HepG2 (cell line): Measurements from ENCODE around the gene RHOT1. TPM values are rescaled to one million over a fixed set of nuclear protein-coding genes. Genes with fewer than 3 reads are reported as not detected.

Experiments
- ATAC-seq: fragments of 200-7000 bp; cut with Tn5 transposase; 3 replicates; pipeline ENCODE4 v1.9.1; 2020; ENCODE audit warnings: mild to moderate bottlenecking, moderate library complexity
- BruUV-seq: library from RNA; stranded (reverse); fragments of 400-500 nt; replicated peaks from 2 replicates; lab custom pipeline; 2021; lab: Mats Ljungman, UMichigan
- CTCF ChIA-PET: fragments of 300-600 bp; formaldehyde crosslinking; extraction: SDS; loops from one replicate; lab custom pipeline; 2021; ENCODE audit warnings: low total read pairs, inconsistent platforms, low intra/inter-chr PET ratio; lab: Yijun Ruan, JAX
- POLR2A ChIA-PET: fragments of 350-600 bp; sonication (Branson Sonifier 250); formaldehyde crosslinking; loops from one replicate; lab custom pipeline; 2020; ENCODE audit warnings: antibody characterized with exemption, inconsistent platforms; lab: Yijun Ruan, JAX
- DNase-seq: peaks from one replicate; pipeline ENCODE4 v3.0.0-alpha.2; 2015; ENCODE audit warnings: low spot score
- FAIRE-seq: peaks from 3 replicates; lab custom pipeline; 2011; peaks lifted over from hg19 to GRCh38; lab: Jason Lieb, UNC
- H2AFZ ChIP-seq: one replicate; pipeline ENCODE4 v1.6.1; 2011; ENCODE audit warnings: low read length, inconsistent platforms
- H3K27ac ChIP-seq: fragments of 300-600 bp; 3 replicates; pipeline ENCODE4 v1.8.0; 2011; ENCODE audit warnings: mixed run types, mild to moderate bottlenecking, mixed read lengths, low read length, inconsistent platforms; ENCODE audit not compliant: insufficient read depth; ENCODE audit errors: extremely low read length
- H3K27me3 ChIP-seq, 2 experiments: fragments of 200-600 bp in 1 of 2; 2 replicates in 1 of 2; 3 replicates in 1 of 2; pipeline versions ENCODE4 v1.6.0 to v1.8.0; 2011; ENCODE audit warnings: low read length in 2 of 2, mild to moderate bottlenecking in 2 of 2, moderate library complexity in 2 of 2, inconsistent platforms in 1 of 2; ENCODE audit not compliant: insufficient read depth in 2 of 2, control insufficient read depth in 1 of 2
- H3K36me3 ChIP-seq, 2 experiments: fragments of 200-600 bp in 1 of 2; replicated peaks in 1 of 2; 2 replicates in 1 of 2; 3 replicates in 1 of 2; pipeline versions ENCODE4 v1.5.1 to v1.8.0; 2011; ENCODE audit warnings: low read length in 2 of 2, inconsistent platforms in 1 of 2; ENCODE audit not compliant: insufficient read depth in 2 of 2, control insufficient read depth in 1 of 2
- H3K4me1 ChIP-seq: 2 replicates; pipeline ENCODE4 v1.5.1; 2012; ENCODE audit warnings: low read length, inconsistent platforms; ENCODE audit not compliant: insufficient read depth
- H3K4me2 ChIP-seq: 2 replicates; pipeline ENCODE4 v1.6.0; 2011; ENCODE audit warnings: low read depth, low read length, inconsistent platforms
- H3K4me3 ChIP-seq, 3 experiments: fragments of 200-600 bp in 1 of 3; sonication (generic), shearing (Covaris generic) in 1 of 3; replicated peaks in 1 of 3; 2 replicates each; pipeline ENCODE4 v1.5.1; 2011 to 2016; ENCODE audit warnings: low read length in 3 of 3, inconsistent platforms in 2 of 3, low read depth in 2 of 3, mild to moderate bottlenecking in 2 of 3, control low read depth in 1 of 3, mixed read lengths in 1 of 3; ENCODE audit not compliant: insufficient read depth in 1 of 3
- H3K79me2 ChIP-seq: one replicate; pipeline ENCODE4 v1.6.1; 2011; ENCODE audit warnings: low read length, inconsistent platforms; ENCODE audit not compliant: insufficient read depth
- H3K9ac ChIP-seq: 2 replicates; pipeline ENCODE4 v1.6.0; 2011; ENCODE audit warnings: mild to moderate bottlenecking, low read depth, low read length, inconsistent platforms; ENCODE audit not compliant: insufficient read depth
- H3K9me3 ChIP-seq: 2 replicates; pipeline ENCODE4 v1.5.1; 2012; ENCODE audit warnings: mild to moderate bottlenecking, low read length
- H4K20me1 ChIP-seq: 2 replicates; pipeline ENCODE4 v1.6.0; 2011; ENCODE audit warnings: inconsistent platforms, mild to moderate bottlenecking, low read length, moderate library complexity; ENCODE audit not compliant: insufficient read depth
- BATF2 ChIP-seq: sonication (generic); formaldehyde crosslinking; IDR thresholded peaks from 2 replicates; pipeline ENCODE4 v1.8.0; 2022; ENCODE audit warnings: mild to moderate bottlenecking, missing genetic modification reagents, moderate library complexity
- HHEX ChIP-seq: IDR thresholded peaks from 2 replicates; pipeline ENCODE4 v1.6.1; 2016; ENCODE audit warnings: control low read depth
- IKZF1 ChIP-seq: fragments of 450-650 bp; IDR thresholded peaks from 2 replicates; pipeline ENCODE4 v1.7.1; 2016
- KDM4B ChIP-seq: sonication (generic); formaldehyde crosslinking; IDR thresholded peaks from 2 replicates; pipeline ENCODE4 v1.4.0; 2020; ENCODE audit warnings: missing genetic modification reagents
- KDM5B ChIP-seq: sonication (generic); formaldehyde crosslinking; IDR thresholded peaks from 2 replicates; pipeline ENCODE4 v1.4.0; 2020; ENCODE audit warnings: missing genetic modification reagents, mild to moderate bottlenecking, borderline replicate concordance
- NKX3-1 ChIP-seq: sonication (generic); formaldehyde crosslinking; IDR thresholded peaks from 2 replicates; pipeline ENCODE4 v1.5.0; 2020; ENCODE audit warnings: missing genetic modification reagents
- RBM39 ChIP-seq: fragments of 200-400 bp; formaldehyde crosslinking; IDR thresholded peaks from one replicate; pipeline ENCODE4 v1.6.1; 2018; ENCODE audit warnings: antibody characterized with exemption, mild to moderate bottlenecking, low read depth, low read length; ENCODE audit not compliant: poor library complexity, severe bottlenecking
- XBP1 ChIP-seq: sonication (generic); formaldehyde crosslinking; IDR thresholded peaks from 2 replicates; pipeline ENCODE4 v1.5.0; 2020; ENCODE audit warnings: missing genetic modification reagents
- ZBTB38 ChIP-seq: sonication (generic); formaldehyde crosslinking; IDR thresholded peaks from 2 replicates; pipeline ENCODE4 v1.5.1; 2020; ENCODE audit warnings: mild to moderate bottlenecking, missing genetic modification reagents
- ZNF343 ChIP-seq: sonication (generic); formaldehyde crosslinking; IDR thresholded peaks from 2 replicates; pipeline ENCODE4 v1.4.0; 2020; ENCODE audit warnings: mild to moderate bottlenecking, missing genetic modification reagents
- ZNF460 ChIP-seq: sonication (generic); formaldehyde crosslinking; IDR thresholded peaks from 2 replicates; pipeline ENCODE4 v1.5.1; 2020; ENCODE audit warnings: missing genetic modification reagents, mild to moderate bottlenecking, borderline replicate concordance
- ZNF556 ChIP-seq: sonication (generic); formaldehyde crosslinking; IDR thresholded peaks from 2 replicates; pipeline ENCODE4 v1.4.0; 2020; ENCODE audit warnings: mild to moderate bottlenecking, missing genetic modification reagents, borderline replicate concordance
- ZNF691 ChIP-seq: sonication (generic); formaldehyde crosslinking; IDR thresholded peaks from 2 replicates; pipeline ENCODE4 v1.4.0; 2020; ENCODE audit warnings: missing genetic modification reagents, low read depth, mild to moderate bottlenecking, borderline replicate concordance
- ZNF766 ChIP-seq: sonication (generic); formaldehyde crosslinking; IDR thresholded peaks from 2 replicates; pipeline ENCODE4 v1.5.0; 2020; ENCODE audit warnings: missing genetic modification reagents, borderline replicate concordance
- ZNF782 ChIP-seq: sonication (generic); formaldehyde crosslinking; IDR thresholded peaks from 2 replicates; pipeline ENCODE4 v1.4.0; 2020; ENCODE audit warnings: missing genetic modification reagents, mild to moderate bottlenecking, borderline replicate concordance
- ZZZ3 ChIP-seq: sonication (generic); formaldehyde crosslinking; IDR thresholded peaks from 2 replicates; pipeline ENCODE4 v1.4.0; 2020; ENCODE audit warnings: missing genetic modification reagents, mild to moderate bottlenecking, borderline replicate concordance
- in situ Hi-C: cut with HindIII; loops from 2 replicates; pipeline ENCODE4 v1.10.0; 2017; ENCODE audit warnings: low pct_unique_long_range_greater_than_20kb; ENCODE audit not compliant: extremely low pct_ligation_motif_present
- intact Hi-C: fragments of 100-400 bp; cut with micrococcal nuclease; formaldehyde crosslinking; loops from one replicate; pipeline ENCODE4 v1.10.0; 2022; ENCODE audit not compliant: unreplicated experiment
- polyA plus RNA-seq, 8 experiments: library from polyadenylated mRNA; depleted of rRNA in 3 of 8; stranded (reverse) in 7 of 8; unstranded in 1 of 8; fragments of >200 nt; fragmentation: Illumina TruSeq in 4 of 8; extraction: Trizol in 4 of 8; gene quantifications; 2 replicates each; pipeline versions ENCODE4 v1.2.1 to v1.2.3, GENCODE V29; 2011 to 2016; ENCODE audit warnings: low read depth in 4 of 8, missing spikeins in 1 of 8, mixed read lengths in 1 of 8; ENCODE audit not compliant: insufficient read depth in 1 of 8
- total RNA-seq, 5 experiments: library from RNA; depleted of rRNA; stranded (reverse); fragments of >200 nt; fragmentation: Illumina TruSeq; extraction: Trizol; gene quantifications; 2 replicates each; pipeline ENCODE4 v1.2.3, GENCODE V29; 2016; ENCODE audit warnings: low read depth in 1 of 5
- TF ChIP-seq, protein P1 (sequence below): sonication (generic); formaldehyde crosslinking; IDR thresholded peaks from 2 replicates; pipeline ENCODE4 v1.8.0; 2022; ENCODE audit warnings: mild to moderate bottlenecking, missing genetic modification reagents, moderate library complexity

Gene RHOT1
- total and polyA plus RNA-seq, 2 of the 13 experiments (the other 11 are each of a cell fraction or from before 2014, with no cell fraction given): 25.6 to 41.5 TPM

GRCh38 chr17:32191306-32191705, 49.0 kb downstream of the RHOT1 start:
- in situ Hi-C loops (no loop called here), intact Hi-C loops (no loop called here)
- H2AFZ ChIP-seq: no peak overlapping the region
- H3K4me3 ChIP-seq: no peak overlapping the region
- no TSS peak for BruUV-seq
- no peak for DNase-seq
- no peak for ATAC-seq
- peaks cover 2 to 19% of the 10 kb centered on the region in 2 experiments; a peak in 3 of 5 replicates for H3K36me3 ChIP-seq
- H3K79me2 ChIP-seq: no peaks in the 10 kb centered on the region
- H3K27me3 ChIP-seq: no peaks in the 10 kb centered on the region
- no peak overlapping the region for H3K4me2 ChIP-seq
- no peak overlapping the region for H3K27ac ChIP-seq
- ChIA-PET CTCF (no interaction called here), POLR2A (no interaction called here)
- H4K20me1 ChIP-seq: no peaks in the 10 kb centered on the region
- no peak for FAIRE-seq
- TF ChIP-seq, protein P1, sequence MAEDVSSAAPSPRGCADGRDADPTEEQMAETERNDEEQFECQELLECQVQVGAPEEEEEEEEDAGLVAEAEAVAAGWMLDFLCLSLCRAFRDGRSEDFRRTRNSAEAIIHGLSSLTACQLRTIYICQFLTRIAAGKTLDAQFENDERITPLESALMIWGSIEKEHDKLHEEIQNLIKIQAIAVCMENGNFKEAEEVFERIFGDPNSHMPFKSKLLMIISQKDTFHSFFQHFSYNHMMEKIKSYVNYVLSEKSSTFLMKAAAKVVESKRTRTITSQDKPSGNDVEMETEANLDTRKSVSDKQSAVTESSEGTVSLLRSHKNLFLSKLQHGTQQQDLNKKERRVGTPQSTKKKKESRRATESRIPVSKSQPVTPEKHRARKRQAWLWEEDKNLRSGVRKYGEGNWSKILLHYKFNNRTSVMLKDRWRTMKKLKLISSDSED (CRISPR knock-in tag): no peak
- no peak for TF ChIP-seq BATF2 (CRISPR knock-in tag)
- no peak for TF ChIP-seq ZNF766 (CRISPR knock-in tag)
- TF ChIP-seq ZNF782 (CRISPR knock-in tag): no peak
- TF ChIP-seq NKX3-1 (CRISPR knock-in tag): no peak
- no peak for TF ChIP-seq KDM5B
- TF ChIP-seq ZBTB38 (CRISPR knock-in tag): no peak
- no peak for TF ChIP-seq RBM39
- TF ChIP-seq HHEX: no peak
- TF ChIP-seq ZNF343 (CRISPR knock-in tag): no peak
- no peak for TF ChIP-seq ZNF556 (CRISPR knock-in tag)
- TF ChIP-seq ZNF691 (CRISPR knock-in tag): no peak
- no peak for TF ChIP-seq XBP1 (CRISPR knock-in tag)
- no peak for TF ChIP-seq ZNF460
- TF ChIP-seq IKZF1: no peak
- TF ChIP-seq ZZZ3: no peak
- TF ChIP-seq KDM4B (CRISPR knock-in tag): no peak
- H3K9me3 ChIP-seq: no peaks in the 10 kb centered on the region
- no peaks in the 10 kb centered on the region for H3K4me1 ChIP-seq
- H3K9ac ChIP-seq: no peak overlapping the region
